Neural progenitor cell (in vitro differentiated cells): ENCODE measurements around the gene BRD3.

ENCODE experiments used
- EZH2 ChIP-seq: fragments of 200-600 bp; sonication (generic); IDR thresholded peaks from 2 replicates; pipeline ENCODE4 v1.6.1; 2017; ENCODE audit warnings: antibody characterized with exemption, mild to moderate bottlenecking, moderate library complexity
- TF ChIP-seq, protein P1 (sequence below): fragments of 200-600 bp; sonication (generic); IDR thresholded peaks from 2 replicates; pipeline ENCODE4 v1.5.1; 2017; ENCODE audit warnings: antibody characterized with exemption, mild to moderate bottlenecking

DNA sequence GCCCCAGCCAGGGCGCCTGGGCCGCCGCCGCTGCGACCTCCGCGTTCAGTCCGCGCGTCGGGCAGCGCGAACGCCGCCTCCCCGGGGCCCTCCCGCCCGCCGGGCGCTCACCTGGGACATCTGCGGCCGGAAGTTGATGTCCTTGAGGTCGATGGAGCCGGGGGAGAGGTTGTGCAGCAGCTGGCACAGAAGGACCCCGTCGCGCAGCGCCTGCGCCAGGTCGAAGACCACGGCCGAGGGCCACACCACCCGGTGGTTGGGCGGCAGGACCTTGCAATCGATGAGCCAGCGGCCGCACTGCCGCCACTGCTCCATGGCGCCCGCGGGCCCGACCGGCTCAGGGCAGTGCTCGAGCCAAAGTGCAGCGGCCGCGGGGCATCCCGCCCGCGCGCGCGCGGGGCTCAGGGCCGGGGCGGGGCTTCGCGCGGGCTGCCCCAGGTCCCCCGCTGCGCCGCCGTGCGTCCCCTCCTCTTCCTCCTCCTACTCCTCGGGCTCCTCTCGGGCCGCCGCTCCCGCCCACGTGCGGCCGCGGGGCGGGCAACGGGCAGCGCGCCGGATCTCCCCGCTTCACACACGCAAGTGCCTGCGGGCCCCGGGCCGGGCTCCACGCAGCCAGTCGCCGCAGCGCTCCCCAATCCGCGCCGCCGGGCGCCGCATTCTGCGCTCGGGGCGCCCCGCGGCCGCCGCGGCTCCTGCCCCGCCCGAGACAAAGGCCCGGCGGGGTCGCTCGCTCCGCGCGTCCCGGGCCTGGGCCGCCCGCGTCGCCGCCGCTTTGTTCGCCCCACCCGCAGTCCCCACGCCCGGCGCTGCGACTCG is 75.7 kb downstream of the BRD3 start, which contains the start of gene VAV2:
- TF ChIP-seq, protein P1, sequence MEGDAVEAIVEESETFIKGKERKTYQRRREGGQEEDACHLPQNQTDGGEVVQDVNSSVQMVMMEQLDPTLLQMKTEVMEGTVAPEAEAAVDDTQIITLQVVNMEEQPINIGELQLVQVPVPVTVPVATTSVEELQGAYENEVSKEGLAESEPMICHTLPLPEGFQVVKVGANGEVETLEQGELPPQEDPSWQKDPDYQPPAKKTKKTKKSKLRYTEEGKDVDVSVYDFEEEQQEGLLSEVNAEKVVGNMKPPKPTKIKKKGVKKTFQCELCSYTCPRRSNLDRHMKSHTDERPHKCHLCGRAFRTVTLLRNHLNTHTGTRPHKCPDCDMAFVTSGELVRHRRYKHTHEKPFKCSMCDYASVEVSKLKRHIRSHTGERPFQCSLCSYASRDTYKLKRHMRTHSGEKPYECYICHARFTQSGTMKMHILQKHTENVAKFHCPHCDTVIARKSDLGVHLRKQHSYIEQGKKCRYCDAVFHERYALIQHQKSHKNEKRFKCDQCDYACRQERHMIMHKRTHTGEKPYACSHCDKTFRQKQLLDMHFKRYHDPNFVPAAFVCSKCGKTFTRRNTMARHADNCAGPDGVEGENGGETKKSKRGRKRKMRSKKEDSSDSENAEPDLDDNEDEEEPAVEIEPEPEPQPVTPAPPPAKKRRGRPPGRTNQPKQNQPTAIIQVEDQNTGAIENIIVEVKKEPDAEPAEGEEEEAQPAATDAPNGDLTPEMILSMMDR = no peak
- TF ChIP-seq EZH2 = no peak
